SHP77 (cell line): ENCODE data around the gene RNF126.
"Not testable (repeated sequence)": the region's sequence is repeated elsewhere in the genome, so short reads cannot be mapped to it uniquely, and the experiment has no call there.

Experiments
- DNase-seq, 2 experiments: peaks; one replicate each; lab custom pipeline; 2025; lab: John Stamatoyannopoulos, UW

RNF126 gene

GRCh38 chr19:686589-687297 lies 23.7 kb upstream of the RNF126 start:
- DNase-seq, result no peak

DNA sequence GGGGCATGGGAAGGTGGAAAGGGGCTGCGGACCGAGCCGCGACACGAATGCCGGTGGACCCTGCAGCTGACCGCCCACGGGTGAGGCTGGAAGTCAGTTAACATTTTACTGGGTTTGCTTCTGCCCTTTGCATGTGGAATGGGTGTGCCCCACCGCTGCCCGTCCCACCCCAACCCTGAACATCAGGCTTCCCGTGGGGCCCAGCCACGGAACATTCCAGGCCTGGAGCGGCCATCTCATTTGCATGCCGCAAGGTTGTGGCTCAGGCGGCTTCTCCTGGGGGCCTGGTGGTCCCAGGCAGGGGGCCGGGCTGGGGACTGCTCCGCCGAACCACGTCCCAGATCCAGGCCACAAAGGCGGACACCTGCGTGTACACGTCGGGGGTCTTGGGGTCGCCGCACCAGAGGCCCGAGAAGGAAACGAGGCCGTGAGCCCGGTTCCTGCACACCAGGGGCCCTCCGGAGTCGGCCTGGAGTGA lies 22.5 kb upstream of the RNF126 start:
- no peak for DNase-seq

DNA sequence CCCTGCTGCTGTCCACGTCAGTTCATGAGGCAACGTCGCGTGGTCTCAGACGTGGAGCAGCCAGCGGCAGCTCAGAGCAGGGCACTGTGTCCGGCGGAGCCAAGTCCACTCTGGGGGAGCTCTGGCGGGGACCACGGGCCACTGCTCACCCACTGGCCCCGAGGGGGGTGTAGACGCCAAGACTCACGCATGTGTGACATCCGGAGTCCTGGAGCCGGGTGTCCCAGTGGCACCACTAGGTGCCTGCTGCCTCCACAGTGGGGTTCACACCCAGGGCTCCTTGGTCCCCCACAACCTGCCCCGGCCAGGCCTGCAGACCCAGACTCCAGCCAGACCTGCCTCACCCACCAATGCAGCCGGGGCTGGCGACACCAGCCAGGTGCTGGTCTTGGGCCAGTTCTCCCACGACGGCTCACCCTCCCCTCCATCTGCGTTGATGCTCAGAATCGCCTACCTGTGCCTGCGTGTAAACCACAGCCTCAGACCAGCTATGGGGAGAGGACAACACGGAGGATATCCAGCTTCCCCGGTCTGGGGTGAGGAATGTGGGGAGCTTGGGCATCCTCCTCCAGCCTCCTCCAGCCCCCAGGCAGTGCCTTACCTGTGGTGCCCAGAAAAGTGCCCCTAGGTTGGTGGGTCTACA lies 19.8 kb upstream of the RNF126 start:
- no peak for DNase-seq

DNA sequence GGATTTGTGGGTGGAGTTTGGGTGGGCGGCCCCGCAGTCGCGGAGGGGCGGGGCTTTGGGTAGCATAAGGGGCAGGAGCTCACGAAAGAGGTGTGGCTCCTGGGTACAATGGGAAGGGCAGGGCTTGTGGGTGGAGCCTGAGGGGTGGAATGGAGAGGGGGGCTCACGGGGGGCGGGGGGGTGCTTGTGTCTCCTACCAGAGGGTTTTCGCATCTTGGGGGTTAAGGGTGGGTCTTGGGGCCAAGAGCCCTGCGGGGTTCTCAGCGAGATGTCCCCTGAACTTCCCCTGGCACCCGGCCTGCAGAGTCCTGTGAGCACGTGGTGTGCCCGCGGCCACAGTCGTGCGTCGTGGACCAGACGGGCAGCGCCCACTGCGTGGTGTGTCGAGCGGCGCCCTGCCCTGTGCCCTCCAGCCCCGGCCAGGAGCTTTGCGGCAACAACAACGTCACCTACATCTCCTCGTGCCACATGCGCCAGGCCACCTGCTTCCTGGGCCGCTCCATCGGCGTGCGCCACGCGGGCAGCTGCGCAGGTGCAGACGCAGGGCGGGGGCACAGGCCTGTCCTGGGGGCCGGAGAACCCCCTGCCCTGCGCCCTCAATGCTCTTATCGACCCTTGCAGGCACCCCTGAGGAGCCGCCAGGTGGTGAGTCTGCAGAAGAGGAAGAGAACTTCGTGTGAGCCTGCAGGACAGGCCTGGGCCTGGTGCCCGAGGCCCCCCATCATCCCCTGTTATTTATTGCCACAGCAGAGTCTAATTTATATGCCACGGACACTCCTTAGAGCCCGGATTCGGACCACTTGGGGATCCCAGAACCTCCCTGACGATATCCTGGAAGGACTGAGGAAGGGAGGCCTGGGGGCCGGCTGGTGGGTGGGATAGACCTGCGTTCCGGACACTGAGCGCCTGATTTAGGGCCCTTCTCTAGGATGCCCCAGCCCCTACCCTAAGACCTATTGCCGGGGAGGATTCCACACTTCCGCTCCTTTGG lies 18.3 kb upstream of the RNF126 start:
- peak in 1 of 2 experiments; percentile 87 for DNase-seq

GRCh38 chr19:680287-681028 lies 17.4 kb upstream of the RNF126 start:
- peak; percentile 93 to 94 for DNase-seq

GRCh38 chr19:679418-680286 lies 16.6 kb upstream of the RNF126 start:
- peak in 1 of 2 experiments; percentile 30 for DNase-seq

DNA sequence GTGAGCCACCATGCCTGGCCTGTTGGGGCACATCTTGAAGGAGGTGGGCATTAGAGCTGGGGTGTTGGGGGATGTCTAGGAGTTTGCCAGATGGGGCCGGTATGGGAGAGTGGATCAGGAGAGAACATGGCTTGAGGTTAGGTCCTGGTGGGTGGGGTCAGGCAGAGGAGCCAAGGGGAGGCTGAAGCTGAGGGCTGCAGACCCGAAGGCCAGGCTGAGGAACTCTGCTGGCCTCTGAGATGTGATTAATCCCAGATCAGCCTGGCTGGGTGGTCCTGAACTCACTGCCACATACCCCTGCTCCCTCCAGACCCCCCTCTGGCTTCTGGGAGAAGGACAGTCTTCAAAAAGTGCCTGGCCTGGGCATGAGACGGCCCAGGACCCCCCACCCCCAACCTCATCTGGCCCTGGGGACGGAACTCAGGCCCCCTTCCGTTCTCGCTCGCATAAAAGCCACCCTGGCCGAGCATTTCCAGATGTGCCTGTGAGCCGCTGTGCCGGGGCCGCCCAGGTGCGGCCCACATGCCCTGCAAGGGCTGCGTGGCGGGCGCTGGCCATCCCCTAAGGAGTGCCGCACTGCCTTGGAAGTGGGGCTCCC lies 15.9 kb upstream of the RNF126 start:
- no peak for DNase-seq

GRCh38 chr19:677601-678436 lies 14.8 kb upstream of the RNF126 start:
- peak; percentile 22 to 57 for DNase-seq

GRCh38 chr19:677201-677600 lies 14.2 kb upstream of the RNF126 start:
- DNase-seq, result no peak

DNA sequence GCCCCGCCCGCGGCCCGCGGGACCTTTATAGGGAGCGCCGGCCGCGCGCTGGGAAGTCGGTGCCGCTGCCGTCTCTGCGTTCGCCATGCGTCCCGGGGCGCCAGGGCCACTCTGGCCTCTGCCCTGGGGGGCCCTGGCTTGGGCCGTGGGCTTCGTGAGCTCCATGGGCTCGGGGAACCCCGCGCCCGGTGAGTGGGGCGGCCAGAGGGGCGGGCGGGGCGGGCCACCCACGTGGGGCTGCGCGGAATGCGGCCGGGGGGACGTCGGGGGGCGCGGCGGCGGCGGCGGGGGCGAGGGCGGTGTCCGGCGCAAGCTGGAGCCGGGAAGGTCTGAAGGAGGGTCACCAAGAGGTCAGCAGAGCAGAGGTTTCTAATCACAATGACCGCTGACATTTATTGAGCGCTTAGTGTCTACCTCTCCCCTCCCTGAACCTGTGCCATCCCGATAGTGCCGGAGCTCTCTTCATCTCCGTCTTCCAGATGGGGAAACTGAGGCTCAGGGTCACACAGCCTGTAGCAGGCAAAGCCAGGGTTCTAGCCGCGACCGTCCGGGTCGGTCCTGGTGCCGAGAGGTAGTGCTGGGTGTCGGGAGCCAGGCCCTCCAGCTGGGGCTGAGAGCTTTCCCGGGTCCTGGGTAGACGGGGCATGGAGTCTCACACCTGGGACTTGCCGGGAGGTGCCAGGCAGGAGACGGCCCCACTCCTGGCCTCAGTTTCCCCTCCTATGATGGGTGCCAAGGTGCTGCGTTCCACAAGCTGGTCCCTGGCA lies 13.5 kb upstream of the RNF126 start, which contains the start of gene FSTL3:
Gene FSTL3, plus strand, starts transcription at position 54 of the 767 bp plus-strand sequence. Its CDS starts 32 bp downstream, at position 86.
- DNase-seq, result no peak

DNA sequence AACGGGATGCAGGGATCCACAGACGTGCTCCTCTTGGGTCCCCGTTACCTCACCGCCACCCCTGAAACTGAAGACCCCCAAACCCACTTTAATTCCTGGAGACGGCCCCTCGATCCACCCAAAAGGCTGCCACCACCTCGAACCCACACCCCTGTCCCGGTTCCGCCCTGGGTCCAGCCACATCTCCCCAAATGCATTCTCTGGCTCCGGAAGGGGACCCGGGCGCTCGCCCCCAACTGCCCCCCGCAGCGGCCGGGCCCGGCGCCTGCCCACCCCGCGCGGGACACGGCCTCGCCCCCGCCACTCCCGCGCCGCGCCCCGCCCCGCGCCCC lies 13.0 kb upstream of the RNF126 start:
- DNase-seq, result no peak

- no peak for DNase-seq
Observed at GRCh38 chr19:674282-675151, 11.5 kb upstream of the RNF126 start.

DNA sequence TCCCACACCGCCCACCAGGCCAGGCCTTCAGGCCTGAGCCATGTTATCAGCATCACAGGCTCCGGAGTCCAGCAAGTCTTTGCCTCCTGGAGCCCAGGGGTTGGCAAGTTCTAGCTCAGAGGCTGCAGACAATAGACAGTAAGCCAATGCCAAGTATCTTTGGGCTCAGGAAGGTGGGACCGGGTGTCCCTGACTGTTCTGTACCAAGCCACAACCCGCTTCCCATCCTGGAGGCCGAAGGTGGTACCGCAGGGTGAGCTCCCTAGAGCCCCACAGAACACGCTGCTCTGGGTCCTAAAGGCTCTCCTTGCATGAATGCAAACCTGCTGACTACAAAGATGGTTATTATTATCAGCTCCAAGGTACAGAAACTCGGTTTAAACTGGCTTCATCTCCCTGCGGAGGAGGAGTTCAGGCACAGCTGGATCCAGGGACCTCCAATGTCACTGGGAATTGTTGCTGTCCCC lies 7.6 kb upstream of the RNF126 start:
- no peak for DNase-seq

DNA sequence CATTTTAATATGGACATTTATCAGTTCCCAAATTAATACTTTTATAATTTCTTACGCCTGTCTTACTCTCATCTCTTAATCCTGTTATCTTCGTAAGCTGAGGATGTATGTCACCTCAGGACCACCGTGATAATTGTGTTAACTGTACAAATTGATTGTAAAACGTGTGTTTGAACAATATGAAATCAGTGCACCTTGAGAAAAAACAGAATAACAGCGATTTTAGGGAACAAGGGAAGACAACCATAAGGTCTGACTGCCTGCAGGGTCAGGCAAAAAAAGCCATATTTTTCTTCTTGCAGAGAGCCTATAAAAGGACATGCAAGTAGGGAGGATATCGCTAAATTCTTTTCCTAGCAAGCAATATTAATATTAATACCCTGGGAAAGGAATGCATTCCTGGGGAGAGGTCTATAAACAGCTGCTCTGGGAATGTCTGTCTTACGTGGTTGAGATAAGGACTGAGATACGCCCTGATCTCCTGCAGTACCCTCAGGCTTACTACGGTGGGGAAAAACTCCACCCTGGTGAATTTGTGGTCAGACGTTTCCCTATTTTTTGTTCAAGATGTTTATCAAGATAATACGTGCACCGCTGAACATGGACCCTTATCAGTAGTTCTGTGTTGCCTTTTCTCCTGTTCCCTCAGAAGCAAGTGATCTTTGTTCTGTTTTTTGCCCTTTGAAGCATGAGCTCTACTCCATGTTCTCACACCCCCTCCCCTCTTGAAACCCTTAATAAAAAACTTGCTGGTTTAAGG lies 5.8 kb upstream of the RNF126 start:
- DNase-seq, result not testable (repeated sequence)

- DNase-seq, result not testable (repeated sequence)
Observed at GRCh38 chr19:666985-667573, 4.1 kb upstream of the RNF126 start.

DNA sequence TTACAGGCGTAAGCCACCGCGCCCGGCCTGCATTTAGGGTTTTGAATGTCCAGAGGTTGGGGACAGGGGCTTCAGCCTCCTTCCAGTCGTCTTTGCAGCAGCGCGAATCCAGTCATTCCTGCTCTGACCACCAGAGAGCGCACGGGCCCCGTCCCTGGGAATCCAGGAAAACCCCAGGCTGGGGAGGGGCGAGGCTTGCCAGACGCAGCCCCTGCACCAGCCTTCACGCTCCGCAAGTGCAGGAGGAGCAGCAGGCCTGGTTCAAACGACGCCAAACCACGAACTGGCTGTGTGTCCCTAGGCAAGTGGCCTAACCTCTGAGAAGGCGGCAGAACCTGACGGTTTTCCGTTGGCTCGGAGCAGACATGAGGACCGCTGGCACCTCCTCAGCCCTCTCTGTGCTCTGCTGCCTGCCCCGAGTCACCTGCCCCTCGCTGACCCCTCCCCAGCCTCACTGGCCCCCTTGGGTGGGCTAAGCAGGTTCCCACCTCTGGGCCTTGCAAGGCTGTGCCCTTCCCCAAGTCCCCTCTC lies 2.0 kb upstream of the RNF126 start:
- DNase-seq, result peak; percentile 79 to 80
